HCT116 (cell line): ENCODE data around the gene GPR176. TPM values are rescaled to one million over a fixed set of nuclear protein-coding genes. Genes with fewer than 3 reads are reported as not detected.

ENCODE experiments used
- ATAC-seq: fragments of 200-7000 bp; cut with Tn5 transposase; 2 replicates; pipeline ENCODE4 v1.9.1; 2020; ENCODE audit warnings: mild to moderate bottlenecking, moderate library complexity
- BruUV-seq: library from RNA; stranded (reverse); fragments of 400-500 nt; replicated peaks from 2 replicates; lab custom pipeline; 2021; lab: Mats Ljungman, UMichigan
- CTCF ChIA-PET: fragments of 300-600 bp; sonication (Branson Sonifier 250); formaldehyde crosslinking; loops from one replicate; lab custom pipeline; 2021; ENCODE audit warnings: antibody characterized with exemption; lab: Charles Lee
- POLR2A ChIA-PET: fragments of 300-600, 350-600 bp; sonication (Branson Sonifier 250); formaldehyde crosslinking; loops from one replicate; lab custom pipeline; 2021; ENCODE audit warnings: antibody characterized with exemption; lab: Charles Lee
- RAD21 ChIA-PET, 2 experiments: fragments of 300-600 bp; sonication (Branson Sonifier 250); formaldehyde crosslinking; loops; one replicate each; lab custom pipeline; 2023; ENCODE audit warnings: low total read pairs in 2 of 2; ENCODE audit not compliant: uncharacterized antibody in 2 of 2, unreplicated experiment in 2 of 2, low non-redundant PET in 1 of 2; lab: Charles Lee
- DNase-seq: peaks from one replicate; pipeline ENCODE4 v3.0.0-alpha.2; 2010; ENCODE audit warnings: low read depth, low spot score
- H2AFZ ChIP-seq: fragments of 200-600 bp; shearing (Covaris generic), sonication (generic); 2 replicates; pipeline ENCODE4 v1.6.1; 2017; ENCODE audit warnings: low read depth, mixed run types, mixed read lengths, antibody characterized with exemption, low read length; ENCODE audit not compliant: poor library complexity, severe bottlenecking
- H3K27ac ChIP-seq: 2 replicates; pipeline ENCODE4 v1.5.1; 2012; ENCODE audit warnings: low read depth, low read length
- H3K27me3 ChIP-seq: fragments of 200-600 bp; sonication (generic); 2 replicates; pipeline ENCODE4 v1.6.1; 2016; ENCODE audit warnings: mixed run types, low read length, mixed read lengths; ENCODE audit not compliant: insufficient read depth
- H3K36me3 ChIP-seq, 2 experiments: fragments of 200-500 bp in 1 of 2; fragments of 200-600 bp in 1 of 2; sonication (Bioruptor generic) in 1 of 2; sonication (generic) in 1 of 2; 2 replicates each; pipeline versions ENCODE4 v1.5.1 to v1.6.1; 2014 to 2016; ENCODE audit warnings: low read length in 2 of 2, inconsistent platforms in 1 of 2, mixed read lengths in 1 of 2, mixed run types in 1 of 2; ENCODE audit not compliant: insufficient read depth in 2 of 2, control insufficient read depth in 1 of 2
- H3K4me1 ChIP-seq, 2 experiments: fragments of 200-600 bp in 1 of 2; sonication (generic) in 1 of 2; 2 replicates each; pipeline versions ENCODE4 v1.5.1 to v1.6.1; 2012 to 2017; ENCODE audit warnings: low read length in 2 of 2, inconsistent platforms in 1 of 2, mild to moderate bottlenecking in 1 of 2, mixed read lengths in 1 of 2, mixed run types in 1 of 2, moderate library complexity in 1 of 2; ENCODE audit not compliant: insufficient read depth in 2 of 2, control insufficient read depth in 1 of 2
- H3K4me2 ChIP-seq: fragments of 200-600 bp; sonication (generic); 2 replicates; pipeline ENCODE4 v1.6.1; 2017; ENCODE audit warnings: mixed run types, low read length, mixed read lengths
- H3K4me3 ChIP-seq, 2 experiments: fragments of 200-600 bp in 1 of 2; sonication (generic) in 1 of 2; replicated peaks in 1 of 2; 2 replicates each; pipeline ENCODE4 v1.5.1; 2011 to 2016; ENCODE audit warnings: low read length in 2 of 2, control low read depth in 1 of 2, low read depth in 1 of 2, mild to moderate bottlenecking in 1 of 2, mixed read lengths in 1 of 2, mixed run types in 1 of 2
- H3K79me2 ChIP-seq: fragments of 200-600 bp; sonication (generic); 2 replicates; pipeline ENCODE4 v1.6.1; 2017; ENCODE audit warnings: mild to moderate bottlenecking, mixed run types, low read length, moderate library complexity, mixed read lengths; ENCODE audit not compliant: insufficient read depth
- H3K9ac ChIP-seq: fragments of 200-600 bp; sonication (generic); 2 replicates; pipeline ENCODE4 v1.6.1; 2016; ENCODE audit warnings: low read length, mixed read lengths
- H3K9me2 ChIP-seq: fragments of 200-600 bp; sonication (generic), shearing (Covaris generic); 2 replicates; pipeline ENCODE4 v1.6.1; 2017; ENCODE audit warnings: mixed run types, mild to moderate bottlenecking, moderate library complexity; ENCODE audit not compliant: insufficient read depth
- H3K9me3 ChIP-seq, 2 experiments: fragments of 200-500 bp in 1 of 2; fragments of 200-600 bp in 1 of 2; sonication (Bioruptor generic) in 1 of 2; sonication (generic) in 1 of 2; 2 replicates each; pipeline ENCODE4 v1.6.1; 2014 to 2017; ENCODE audit warnings: low read length in 2 of 2, mixed read lengths in 2 of 2, inconsistent platforms in 1 of 2, low read depth in 1 of 2, mild to moderate bottlenecking in 1 of 2, mixed run types in 1 of 2, moderate library complexity in 1 of 2; ENCODE audit not compliant: control insufficient read depth in 1 of 2, insufficient read depth in 1 of 2
- H4K20me1 ChIP-seq: fragments of 200-600 bp; sonication (generic), shearing (Covaris generic); 2 replicates; pipeline ENCODE4 v1.6.1; 2017; ENCODE audit warnings: mixed run types, mild to moderate bottlenecking, moderate library complexity; ENCODE audit not compliant: insufficient read depth
- CBX3 ChIP-seq: IDR thresholded peaks from 2 replicates; pipeline ENCODE4 v1.6.1; 2012; ENCODE audit warnings: low read depth
- CTCF ChIP-seq, 3 experiments: fragments of 200-600 bp in 1 of 3; sonication (generic) in 1 of 3; IDR thresholded peaks in 2 of 3; conservative IDR thresholded peaks in 1 of 3; 2 replicates each; pipeline ENCODE4 v1.5.1; 2012 to 2017; ENCODE audit warnings: low read depth in 2 of 3, low read length in 2 of 3, antibody characterized with exemption in 1 of 3, borderline replicate concordance in 1 of 3, control low read depth in 1 of 3, mild to moderate bottlenecking in 1 of 3, mixed read lengths in 1 of 3, mixed run types in 1 of 3, moderate library complexity in 1 of 3; ENCODE audit not compliant: insufficient read depth in 1 of 3
- EGR1 ChIP-seq: IDR thresholded peaks from 2 replicates; pipeline ENCODE4 v1.6.1; 2012; ENCODE audit warnings: low read depth
- ELF1 ChIP-seq: IDR thresholded peaks from 2 replicates; pipeline ENCODE4 v1.6.1; 2012; ENCODE audit warnings: low read depth, borderline replicate concordance
- EZH2phosphoT487 ChIP-seq: fragments of 200-600 bp; IDR thresholded peaks from 2 replicates; pipeline ENCODE4 v1.6.1; 2018; ENCODE audit warnings: antibody characterized with exemption, borderline replicate concordance
- FOSL1 ChIP-seq: IDR thresholded peaks from 2 replicates; pipeline ENCODE4 v1.6.1; 2012; ENCODE audit warnings: low read depth
- JUND ChIP-seq: IDR thresholded peaks from 2 replicates; pipeline ENCODE4 v1.6.1; 2012
- POLR2A ChIP-seq: IDR thresholded peaks from 2 replicates; pipeline ENCODE4 v1.7.0; 2011; ENCODE audit warnings: borderline replicate concordance; ENCODE audit not compliant: insufficient read depth, insufficient read length; ENCODE audit errors: extremely low read depth
- RAD21 ChIP-seq: IDR thresholded peaks from 2 replicates; pipeline ENCODE4 v1.6.1; 2012; ENCODE audit warnings: low read depth, mild to moderate bottlenecking
- REST ChIP-seq: IDR thresholded peaks from 2 replicates; pipeline ENCODE4 v1.6.1; 2012; ENCODE audit warnings: low read depth
- SIN3A ChIP-seq: IDR thresholded peaks from 2 replicates; pipeline ENCODE4 v1.6.1; 2012; ENCODE audit warnings: low read depth
- SP1 ChIP-seq: IDR thresholded peaks from 2 replicates; pipeline ENCODE4 v1.6.1; 2012; ENCODE audit warnings: low read depth
- SRF ChIP-seq: IDR thresholded peaks from 2 replicates; pipeline ENCODE4 v1.6.1; 2012; ENCODE audit warnings: low read depth
- TCF7L2 ChIP-seq: IDR thresholded peaks from 2 replicates; pipeline ENCODE4 v1.7.0; 2011; ENCODE audit warnings: borderline replicate concordance, inconsistent platforms; ENCODE audit not compliant: insufficient read depth, insufficient read length; ENCODE audit errors: extremely low read depth
- YY1 ChIP-seq: IDR thresholded peaks from 2 replicates; pipeline ENCODE4 v1.6.1; 2011; ENCODE audit warnings: low read length, low read depth, moderate library complexity, mild to moderate bottlenecking; ENCODE audit not compliant: insufficient replicate concordance; ENCODE audit errors: extremely low read depth
- ZFX ChIP-seq: fragments of 450-650 bp; IDR thresholded peaks from 2 replicates; pipeline ENCODE4 v1.6.1; 2017
- ZNF274 ChIP-seq: fragments of 200-500 bp; sonication (Bioruptor generic); IDR thresholded peaks from 2 replicates; pipeline ENCODE4 v1.6.1; 2014; ENCODE audit warnings: mild to moderate bottlenecking, low read depth, low read length, inconsistent platforms
- intact Hi-C: fragments of 100-400 bp; cut with micrococcal nuclease; formaldehyde crosslinking; loops from 2 replicates; pipeline ENCODE4 v1.10.0; 2022
- total RNA-seq: library from RNA; stranded (reverse); gene quantifications from one replicate; pipeline ENCODE4 v1.2.1, GENCODE V29; 2021; ENCODE audit not compliant: unreplicated experiment
- TF ChIP-seq, protein P1 (sequence below): IDR thresholded peaks from 2 replicates; pipeline ENCODE4 v1.6.1; 2012
- TF ChIP-seq, protein P2 (sequence below): IDR thresholded peaks from 2 replicates; pipeline ENCODE4 v1.6.1; 2011; ENCODE audit warnings: mild to moderate bottlenecking, low read length, moderate library complexity; ENCODE audit not compliant: insufficient replicate concordance; ENCODE audit errors: extremely low read depth
- TF ChIP-seq, protein P3 (sequence below): IDR thresholded peaks from 2 replicates; pipeline ENCODE4 v1.6.1; 2012

Gene GPR176
- total RNA-seq, 1 experiment from 2014 or later = 1.7 TPM

DNA sequence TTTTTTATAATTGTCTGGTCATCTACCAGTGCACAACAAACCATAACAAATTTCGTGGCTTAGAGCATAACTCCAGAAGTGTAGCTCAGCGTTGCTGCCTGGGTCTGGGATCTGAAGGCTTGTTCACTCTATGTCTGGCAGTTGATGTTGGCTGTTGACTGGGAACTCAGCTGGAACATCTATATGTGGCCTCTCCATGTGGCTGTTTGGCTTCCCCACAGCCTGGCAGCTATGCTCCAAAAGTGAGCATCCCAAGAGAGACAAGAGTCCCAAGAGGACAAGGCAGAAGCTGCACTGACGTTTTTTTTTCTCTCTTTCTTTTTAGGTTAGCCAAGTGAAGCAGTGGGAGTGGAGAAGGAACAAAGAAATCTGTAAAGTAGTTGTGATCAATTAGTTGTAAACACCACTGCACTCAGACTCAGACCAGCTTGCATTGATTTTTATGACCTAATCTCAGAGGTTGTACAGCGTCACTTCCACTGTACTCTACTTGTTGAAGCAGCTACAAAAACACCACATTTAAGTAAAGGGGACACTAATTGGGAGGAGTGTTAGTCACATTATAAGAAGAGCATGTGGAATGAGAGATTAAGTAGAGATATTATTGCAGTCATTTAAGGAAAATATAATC is 2.5 kb upstream of the GPR176 start:
- H2AFZ ChIP-seq = no peak overlapping the region
- RAD21 ChIA-PET = no interaction called here

More for the DNA sequence above, 2.5 kb upstream of the GPR176 start:
- Histone ChIP-seq H3K4me3 (no peak overlapping the region), H3K9ac (no peak overlapping the region), H4K20me1 (no peaks in the 10 kb centered on the region), H3K27ac (no peak overlapping the region), H3K9me2 (no peaks in the 10 kb centered on the region), H3K4me2 (no peak overlapping the region), H3K27me3 (no peaks in the 10 kb centered on the region), H3K36me3 (no peaks in the 10 kb centered on the region)
- intact Hi-C loops = no loop called here
- POLR2A ChIA-PET = no interaction called here
- CTCF ChIA-PET = interaction anchor here (1.1 kb wide), 1 partner anchor 11 kb away, joined by 4 read pairs; the partner anchor contains the start of gene EIF2AK4
- DNase-seq = no peak
- BruUV-seq = no TSS peak
- no peak for ATAC-seq
- TF ChIP-seq ZFX (no peak), SP1 (no peak), TCF7L2 (no peak), REST (no peak), ZNF274 (no peak), CBX3 (no peak), FOSL1 (no peak), YY1 (no peak), EZH2phosphoT487 (no peak), EGR1 (no peak), CTCF (IDR thresholded peaks at IDR 0.05 in 2 of 3, conservative IDR thresholded peaks at IDR 0.05 in 1 of 3; ENCODE audit: borderline replicate concordance in 1 of 3, insufficient read depth in 1 of 3, low read depth in 2 of 3, low read length in 2 of 3) (no peak), SRF (no peak), RAD21 (no peak), ELF1 (no peak), SIN3A (no peak), POLR2A (no peak), JUND (no peak)
- TF ChIP-seq, protein P1, sequence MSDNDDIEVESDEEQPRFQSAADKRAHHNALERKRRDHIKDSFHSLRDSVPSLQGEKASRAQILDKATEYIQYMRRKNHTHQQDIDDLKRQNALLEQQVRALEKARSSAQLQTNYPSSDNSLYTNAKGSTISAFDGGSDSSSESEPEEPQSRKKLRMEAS = no peak
- TF ChIP-seq, protein P2, sequence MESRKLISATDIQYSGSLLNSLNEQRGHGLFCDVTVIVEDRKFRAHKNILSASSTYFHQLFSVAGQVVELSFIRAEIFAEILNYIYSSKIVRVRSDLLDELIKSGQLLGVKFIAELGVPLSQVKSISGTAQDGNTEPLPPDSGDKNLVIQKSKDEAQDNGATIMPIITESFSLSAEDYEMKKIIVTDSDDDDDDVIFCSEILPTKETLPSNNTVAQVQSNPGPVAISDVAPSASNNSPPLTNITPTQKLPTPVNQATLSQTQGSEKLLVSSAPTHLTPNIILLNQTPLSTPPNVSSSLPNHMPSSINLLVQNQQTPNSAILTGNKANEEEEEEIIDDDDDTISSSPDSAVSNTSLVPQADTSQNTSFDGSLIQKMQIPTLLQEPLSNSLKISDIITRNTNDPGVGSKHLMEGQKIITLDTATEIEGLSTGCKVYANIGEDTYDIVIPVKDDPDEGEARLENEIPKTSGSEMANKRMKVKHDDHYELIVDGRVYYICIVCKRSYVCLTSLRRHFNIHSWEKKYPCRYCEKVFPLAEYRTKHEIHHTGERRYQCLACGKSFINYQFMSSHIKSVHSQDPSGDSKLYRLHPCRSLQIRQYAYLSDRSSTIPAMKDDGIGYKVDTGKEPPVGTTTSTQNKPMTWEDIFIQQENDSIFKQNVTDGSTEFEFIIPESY = no peak
- TF ChIP-seq, protein P3, sequence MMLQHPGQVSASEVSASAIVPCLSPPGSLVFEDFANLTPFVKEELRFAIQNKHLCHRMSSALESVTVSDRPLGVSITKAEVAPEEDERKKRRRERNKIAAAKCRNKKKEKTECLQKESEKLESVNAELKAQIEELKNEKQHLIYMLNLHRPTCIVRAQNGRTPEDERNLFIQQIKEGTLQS = no peak
- TF ChIP-seq, all 23 proteins: peak for 0
- Histone ChIP-seq H3K9me3 (no peaks in the 10 kb centered on the region), H3K4me1 (peaks cover 6 to 34% of the 10 kb centered on the region in 2 experiments; a peak in 3 of 4 replicates), H3K79me2 (no peaks in the 10 kb centered on the region)
